ENCODE results near the gene LILRA2. TPM values are rescaled to one million over a fixed set of nuclear protein-coding genes. Genes with fewer than 3 reads are reported as not detected.

LILRA2 gene
- total RNA-seq (2021) (not detected in 3 replicates), Bru-seq, nascent RNA (percentile 10 among the genes with signal in this experiment)
- long read RNA-seq, experiment 1, partial matches to known transcripts = 0 of 1 reads
- long read RNA-seq, experiment 1, other reads (novel, unspliced or antisense) = 1 of 1 reads
- long read RNA-seq, experiment 2 = 0 reads
- long read RNA-seq, experiment 3 = 0 reads

DNA sequence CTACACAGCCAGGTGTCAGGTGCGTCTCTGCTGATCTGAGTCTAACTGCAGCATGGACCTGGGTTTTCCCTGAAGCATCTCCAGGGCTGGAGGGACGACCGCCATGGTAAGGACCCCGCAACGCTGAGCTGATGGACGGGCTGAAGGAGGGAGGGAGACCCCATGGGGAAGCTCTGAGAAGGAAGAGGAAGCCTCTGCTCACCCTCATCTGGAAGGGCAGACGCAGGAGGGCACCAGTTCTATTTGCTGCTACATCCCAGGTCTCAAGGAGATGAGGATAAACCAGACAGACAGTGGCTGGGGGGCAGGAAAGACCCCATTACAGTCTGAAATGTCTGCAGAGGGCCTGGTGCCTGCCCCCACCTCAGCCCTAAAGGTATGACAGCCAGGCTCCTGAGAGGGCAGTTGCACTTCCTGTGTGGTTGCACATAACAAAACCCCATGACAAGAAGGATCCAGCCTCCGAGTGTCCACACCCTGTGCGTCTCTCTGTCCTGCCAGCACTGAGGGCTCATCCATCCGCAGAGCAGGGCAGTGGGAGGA lies at the start of gene LILRA2:
Gene LILRA2, plus strand, starts transcription at position 461 of the 543 bp plus-strand sequence. CDS start 89 bp downstream, outside the sequence.
- Mint-ChIP-seq H3K4me1 (0 out of 2 replicates have a peak, but pooled peaks cover 2% of the 10 kb centered on the region), H3K27me3 (ENCODE audit: low read depth) (peaks cover under 1% of the 10 kb centered on the region), H3K9me3 (peaks cover 69% of the 10 kb centered on the region), H3K4me3 (no peak within 1 kb of the TSS), H3K36me3 (peaks cover 31% of the 10 kb centered on the region), H3K27ac (no peak within 1 kb of the TSS)
- ATAC-seq (no peak), DNase-seq (ENCODE audit: low spot score) (no peak)
- POLR2A ChIA-PET = no interaction called here
- CTCF ChIA-PET = interaction anchor here (0.5 kb wide), 1 partner anchor 319 kb away, joined by 4 read pairs; no protein-coding TSS in a partner anchor
- TF ChIP-seq FOXK1 (CRISPR knock-in tag; IDR thresholded peaks at IDR 0.05) = no peak
- no peak for TF ChIP-seq TEAD1 (CRISPR knock-in tag; IDR thresholded peaks at IDR 0.05)
- no peak for TF ChIP-seq ZBTB43 (CRISPR knock-in tag; IDR thresholded peaks at IDR 0.05)
- TF ChIP-seq SP1 (CRISPR knock-in tag; conservative IDR thresholded peaks at IDR 0.05) = no peak
- no peak for TF ChIP-seq ATF1 (CRISPR knock-in tag; IDR thresholded peaks at IDR 0.05)
- TF ChIP-seq ZNF138 (CRISPR knock-in tag; conservative IDR thresholded peaks at IDR 0.05) = no peak
- TF ChIP-seq GTF2I (CRISPR knock-in tag; conservative IDR thresholded peaks at IDR 0.05) = no peak
- no peak for TF ChIP-seq MXD4 (CRISPR knock-in tag; IDR thresholded peaks at IDR 0.05; ENCODE audit: borderline replicate concordance)
- TF ChIP-seq ZNF121 (CRISPR knock-in tag; IDR thresholded peaks at IDR 0.05) = no peak
- no peak for TF ChIP-seq GABPB1 (CRISPR knock-in tag; IDR thresholded peaks at IDR 0.05)
- TF ChIP-seq, protein P1, sequence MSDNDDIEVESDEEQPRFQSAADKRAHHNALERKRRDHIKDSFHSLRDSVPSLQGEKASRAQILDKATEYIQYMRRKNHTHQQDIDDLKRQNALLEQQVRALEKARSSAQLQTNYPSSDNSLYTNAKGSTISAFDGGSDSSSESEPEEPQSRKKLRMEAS (CRISPR knock-in tag; IDR thresholded peaks at IDR 0.05) = no peak
- TF ChIP-seq ZNF512 (CRISPR knock-in tag; IDR thresholded peaks at IDR 0.05; ENCODE audit: borderline replicate concordance) = no peak
- TF ChIP-seq IRF2 (CRISPR knock-in tag; IDR thresholded peaks at IDR 0.05; ENCODE audit: borderline replicate concordance, low read depth) = no peak
- no peak for TF ChIP-seq IRF1 (CRISPR knock-in tag; IDR thresholded peaks at IDR 0.05)
- TF ChIP-seq ESRRA (CRISPR knock-in tag; IDR thresholded peaks at IDR 0.05; ENCODE audit: borderline replicate concordance) = no peak
- TF ChIP-seq NFATC4 (CRISPR knock-in tag; IDR thresholded peaks at IDR 0.05) = no peak
- no peak for TF ChIP-seq ELF4 (CRISPR knock-in tag; IDR thresholded peaks at IDR 0.05; ENCODE audit: low read depth)
- no peak for TF ChIP-seq ZNF396 (CRISPR knock-in tag; IDR thresholded peaks at IDR 0.05; ENCODE audit: borderline replicate concordance)

DNA sequence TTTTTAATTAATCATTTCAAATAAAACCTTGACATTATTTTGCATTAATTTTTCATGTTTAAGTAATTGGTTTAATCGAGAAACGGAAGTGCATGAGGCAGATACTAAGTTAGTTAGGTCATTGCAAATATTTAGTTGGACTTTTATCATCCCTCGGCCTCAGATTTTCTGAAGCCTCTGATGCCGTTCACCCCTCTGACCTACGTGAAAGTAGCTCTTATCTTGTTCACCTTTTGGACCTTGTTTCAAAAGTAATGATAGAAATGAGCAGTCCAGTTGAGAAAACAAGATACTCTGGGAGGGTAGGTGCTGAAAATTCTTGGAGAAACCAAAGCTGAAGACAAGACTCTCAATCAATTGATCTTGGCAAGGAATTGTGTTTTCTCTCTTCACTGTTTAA lies 48.0 kb upstream of the LILRA2 start:
- peaks cover 87% of the 10 kb centered on the region for H3K9me3 Mint-ChIP-seq
- TF ChIP-seq, protein P1 (CRISPR knock-in tag; IDR thresholded peaks at IDR 0.05) = no peak
- TF ChIP-seq NR3C1 (CRISPR knock-in tag; conservative IDR thresholded peaks at IDR 0.05; ENCODE audit: low read depth) (no peak), TP53 (CRISPR knock-in tag; IDR thresholded peaks at IDR 0.05) (no peak), JUN (CRISPR knock-in tag; IDR thresholded peaks at IDR 0.05) (no peak), ZNF423 (CRISPR knock-in tag; IDR thresholded peaks at IDR 0.05) (no peak), ATF1 (CRISPR knock-in tag; IDR thresholded peaks at IDR 0.05) (no peak), ZNF219 (CRISPR knock-in tag; IDR thresholded peaks at IDR 0.05; ENCODE audit: borderline replicate concordance) (no peak), FOXP1 (CRISPR knock-in tag; IDR thresholded peaks at IDR 0.05; ENCODE audit: borderline replicate concordance) (no peak), ZNF121 (CRISPR knock-in tag; IDR thresholded peaks at IDR 0.05) (no peak), RORB (CRISPR knock-in tag; IDR thresholded peaks at IDR 0.05) (no peak), TCF7 (CRISPR knock-in tag; IDR thresholded peaks at IDR 0.05; ENCODE audit: low read depth) (no peak), FOXK1 (CRISPR knock-in tag; IDR thresholded peaks at IDR 0.05) (no peak)
- TF ChIP-seq, protein P2, sequence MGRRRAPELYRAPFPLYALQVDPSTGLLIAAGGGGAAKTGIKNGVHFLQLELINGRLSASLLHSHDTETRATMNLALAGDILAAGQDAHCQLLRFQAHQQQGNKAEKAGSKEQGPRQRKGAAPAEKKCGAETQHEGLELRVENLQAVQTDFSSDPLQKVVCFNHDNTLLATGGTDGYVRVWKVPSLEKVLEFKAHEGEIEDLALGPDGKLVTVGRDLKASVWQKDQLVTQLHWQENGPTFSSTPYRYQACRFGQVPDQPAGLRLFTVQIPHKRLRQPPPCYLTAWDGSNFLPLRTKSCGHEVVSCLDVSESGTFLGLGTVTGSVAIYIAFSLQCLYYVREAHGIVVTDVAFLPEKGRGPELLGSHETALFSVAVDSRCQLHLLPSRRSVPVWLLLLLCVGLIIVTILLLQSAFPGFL (CRISPR knock-in tag; IDR thresholded peaks at IDR 0.05; ENCODE audit: borderline replicate concordance) = no peak

More for the DNA sequence above, 48.0 kb upstream of the LILRA2 start:
- Mint-ChIP-seq H3K4me1 (no peaks in the 10 kb centered on the region), H3K4me3 (no peak overlapping the region), H3K27me3 (ENCODE audit: low read depth) (peaks cover 24% of the 10 kb centered on the region), H3K27ac (no peak overlapping the region), H3K36me3 (peaks cover 63% of the 10 kb centered on the region)
- CTCF ChIA-PET = no interaction called here
- POLR2A ChIA-PET = no interaction called here
- DNase-seq (ENCODE audit: low spot score) (no peak), ATAC-seq (no peak)

Measured in WTC11 (cell line).